ENCODE results near the gene MED9. TPM values are rescaled to one million over a fixed set of nuclear protein-coding genes. Genes with fewer than 3 reads are reported as not detected.

The MED9 gene
- total RNA-seq, 3 donors from 2014 or later (not counting 1 experiment from before 2014, with no cell fraction given) = 19.8 to 23.5 (median 22.3) TPM

DNA sequence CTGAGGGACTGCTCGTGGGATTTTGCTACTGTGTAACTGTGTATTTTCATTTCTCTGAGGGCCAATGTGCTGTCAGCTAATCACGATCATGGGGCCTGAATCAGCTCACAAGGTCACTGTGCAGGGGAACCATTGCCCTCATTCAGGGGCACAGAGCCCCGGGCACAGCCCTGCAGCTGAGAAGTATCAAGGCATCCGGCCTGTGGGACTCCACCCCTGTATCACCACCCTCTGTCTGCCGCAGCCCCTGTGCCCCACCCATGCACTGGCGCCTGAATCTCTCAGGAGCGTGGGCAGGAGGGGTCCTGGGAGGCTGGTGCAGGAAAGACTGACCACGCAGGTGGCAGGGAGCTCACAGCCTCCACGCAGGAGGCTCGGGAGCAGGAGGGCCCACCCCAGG, 62.8 kb downstream of the MED9 start:
- no peak for ATAC-seq
- peak overlapping the region in 1 of 2 donors; percentile 22 for H3K27ac Mint-ChIP-seq
- Histone ChIP-seq H3K4me1 (ENCODE audit: control insufficient read depth, insufficient read depth, low read length) (no peaks in the 10 kb centered on the region), H3K27me3 (ENCODE audit: control insufficient read depth, insufficient read depth, low read length) (no peaks in the 10 kb centered on the region), H3K9me3 (ENCODE audit: control insufficient read depth, insufficient read depth, low read length) (no peaks in the 10 kb centered on the region), H3K4me3 (ENCODE audit: low read length) (no peak overlapping the region), H3K27ac (ENCODE audit: low read length) (no peak overlapping the region), H3K36me3 (ENCODE audit: control insufficient read depth, insufficient read depth, low read length) (no peaks in the 10 kb centered on the region)
- H3K4me1 Mint-ChIP-seq = peaks cover 0 to 4% of the 10 kb centered on the region in 2 donors
- DNase-seq = no peak
- no peaks in the 10 kb centered on the region for H3K27me3 Mint-ChIP-seq (ENCODE audit: low read depth in 2 of 2)
- H3K36me3 Mint-ChIP-seq = no peaks in the 10 kb centered on the region
- TF ChIP-seq, protein P1, sequence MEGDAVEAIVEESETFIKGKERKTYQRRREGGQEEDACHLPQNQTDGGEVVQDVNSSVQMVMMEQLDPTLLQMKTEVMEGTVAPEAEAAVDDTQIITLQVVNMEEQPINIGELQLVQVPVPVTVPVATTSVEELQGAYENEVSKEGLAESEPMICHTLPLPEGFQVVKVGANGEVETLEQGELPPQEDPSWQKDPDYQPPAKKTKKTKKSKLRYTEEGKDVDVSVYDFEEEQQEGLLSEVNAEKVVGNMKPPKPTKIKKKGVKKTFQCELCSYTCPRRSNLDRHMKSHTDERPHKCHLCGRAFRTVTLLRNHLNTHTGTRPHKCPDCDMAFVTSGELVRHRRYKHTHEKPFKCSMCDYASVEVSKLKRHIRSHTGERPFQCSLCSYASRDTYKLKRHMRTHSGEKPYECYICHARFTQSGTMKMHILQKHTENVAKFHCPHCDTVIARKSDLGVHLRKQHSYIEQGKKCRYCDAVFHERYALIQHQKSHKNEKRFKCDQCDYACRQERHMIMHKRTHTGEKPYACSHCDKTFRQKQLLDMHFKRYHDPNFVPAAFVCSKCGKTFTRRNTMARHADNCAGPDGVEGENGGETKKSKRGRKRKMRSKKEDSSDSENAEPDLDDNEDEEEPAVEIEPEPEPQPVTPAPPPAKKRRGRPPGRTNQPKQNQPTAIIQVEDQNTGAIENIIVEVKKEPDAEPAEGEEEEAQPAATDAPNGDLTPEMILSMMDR (IDR thresholded peaks at IDR 0.05) = no peak
- 84% methylated on average over 10 of the region's 10 CpGs for WGBS (ENCODE audit: insufficient coverage)
- H3K9me3 Mint-ChIP-seq = no peaks in the 10 kb centered on the region
- H3K4me3 Mint-ChIP-seq = no peak overlapping the region
- intact Hi-C loops (cut with micrococcal nuclease) = no loop called here

DNA sequence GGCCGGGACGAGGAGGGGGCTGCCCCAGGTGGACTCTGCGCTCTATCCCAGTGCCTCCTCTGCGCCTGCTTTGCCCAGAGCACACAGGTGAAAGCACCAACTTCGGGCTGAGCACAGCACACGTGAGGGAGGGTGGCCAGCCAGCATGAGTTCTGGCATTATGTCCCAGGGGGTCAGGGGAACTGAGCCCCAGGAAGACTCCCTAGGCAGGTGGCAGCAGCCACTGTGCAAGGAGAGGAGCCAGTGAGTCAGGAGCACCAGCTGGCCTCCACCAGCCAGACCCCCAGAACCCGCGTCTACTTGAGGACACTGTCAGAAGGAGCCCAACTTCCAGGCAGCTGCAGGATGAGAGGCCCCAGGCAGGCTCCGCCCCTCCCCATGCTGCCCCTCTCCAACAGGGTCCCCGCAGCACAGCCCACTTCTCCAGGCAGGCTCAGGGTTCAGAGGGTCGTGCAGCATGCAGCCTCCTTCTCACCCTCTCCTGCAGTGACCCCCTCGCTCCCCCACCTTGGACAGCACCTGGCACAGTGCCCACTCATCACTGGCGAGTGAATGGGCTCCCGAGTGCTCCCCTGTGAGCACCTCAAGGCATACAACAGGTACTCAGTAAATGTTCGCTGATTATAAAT, 63.6 kb downstream of the MED9 start:
- Mint-ChIP-seq H3K4me1 (peaks cover 0 to 4% of the 10 kb centered on the region in 2 donors), H3K4me3 (no peak overlapping the region), H3K9me3 (no peaks in the 10 kb centered on the region), H3K27me3 (ENCODE audit: low read depth in 2 of 2) (no peaks in the 10 kb centered on the region), H3K36me3 (no peaks in the 10 kb centered on the region), H3K27ac (no peak overlapping the region)
- no peaks in the 10 kb centered on the region for H3K36me3 ChIP-seq (ENCODE audit: control insufficient read depth, insufficient read depth, low read length)
- WGBS (ENCODE audit: insufficient coverage) = 86% methylated on average over 15 of the region's 15 CpGs
- no peak for ATAC-seq
- TF ChIP-seq, protein P1 (IDR thresholded peaks at IDR 0.05) = no peak
- H3K9me3 ChIP-seq (ENCODE audit: control insufficient read depth, insufficient read depth, low read length) = no peaks in the 10 kb centered on the region
- H3K4me1 ChIP-seq (ENCODE audit: control insufficient read depth, insufficient read depth, low read length) = no peaks in the 10 kb centered on the region
- H3K27ac ChIP-seq (ENCODE audit: low read length) = no peak overlapping the region
- H3K27me3 ChIP-seq (ENCODE audit: control insufficient read depth, insufficient read depth, low read length) = no peaks in the 10 kb centered on the region
- no peak overlapping the region for H3K4me3 ChIP-seq (ENCODE audit: low read length)
- intact Hi-C loops (cut with micrococcal nuclease) = no loop called here
- no peak for DNase-seq

DNA sequence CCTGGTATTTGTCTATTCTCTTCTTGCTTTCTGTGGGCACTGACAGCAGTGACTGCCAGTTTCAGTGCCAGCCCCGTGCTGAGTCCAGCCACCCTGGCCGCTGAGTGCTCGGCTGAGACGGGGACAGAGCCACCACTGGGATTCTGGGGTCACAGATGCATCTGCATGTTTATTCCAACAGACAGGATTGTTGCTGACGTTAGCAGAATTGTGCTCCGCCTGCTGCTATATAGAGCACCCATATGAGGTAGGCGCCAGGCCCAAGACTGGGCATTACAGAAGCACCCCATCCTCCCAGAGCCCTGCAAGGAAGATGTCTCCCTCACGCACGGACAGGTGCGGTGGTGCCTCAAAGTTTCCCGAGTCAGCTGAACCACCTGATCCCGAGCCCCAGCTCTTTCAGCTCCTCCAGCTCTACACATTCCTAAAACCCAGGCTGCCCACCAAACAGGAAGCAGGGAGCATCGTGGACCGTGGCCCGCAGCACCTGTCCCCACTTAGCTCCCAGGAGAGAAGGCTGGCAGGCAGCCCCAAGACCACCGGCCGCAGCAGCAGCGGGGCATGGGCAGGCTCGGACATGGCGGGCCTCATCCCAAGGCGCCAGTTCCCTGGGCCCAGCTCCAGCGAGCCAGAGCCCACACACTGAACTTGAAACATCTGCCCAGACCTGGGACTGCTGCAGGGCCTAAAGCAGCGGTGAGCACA, 64.3 kb downstream of the MED9 start:
- DNase-seq (no peak), ATAC-seq (no peak)
- H3K36me3 Mint-ChIP-seq = no peaks in the 10 kb centered on the region
- H3K27me3 ChIP-seq (ENCODE audit: control insufficient read depth, insufficient read depth, low read length) = no peaks in the 10 kb centered on the region
- H3K4me3 Mint-ChIP-seq = no peak overlapping the region
- no peaks in the 10 kb centered on the region for H3K4me1 ChIP-seq (ENCODE audit: control insufficient read depth, insufficient read depth, low read length)
- WGBS (ENCODE audit: insufficient coverage) = 90% methylated on average over 23 of the region's 23 CpGs
- H3K36me3 ChIP-seq (ENCODE audit: control insufficient read depth, insufficient read depth, low read length) = no peaks in the 10 kb centered on the region
- no peaks in the 10 kb centered on the region for H3K9me3 Mint-ChIP-seq
- TF ChIP-seq, protein P1 (IDR thresholded peaks at IDR 0.05) = no peak
- H3K4me3 ChIP-seq (ENCODE audit: low read length) = no peak overlapping the region
- H3K4me1 Mint-ChIP-seq = peaks cover 0 to 4% of the 10 kb centered on the region in 2 donors
- H3K27ac Mint-ChIP-seq = no peak overlapping the region
- H3K27ac ChIP-seq (ENCODE audit: low read length) = no peak overlapping the region
- no peaks in the 10 kb centered on the region for H3K9me3 ChIP-seq (ENCODE audit: control insufficient read depth, insufficient read depth, low read length)
- H3K27me3 Mint-ChIP-seq (ENCODE audit: low read depth in 2 of 2) = no peaks in the 10 kb centered on the region
- intact Hi-C loops (cut with micrococcal nuclease) = no loop called here
